Lung (tissue), 12 donors: Measurements from ENCODE around the gene GPR15LG. TPM values are rescaled to one million over a fixed set of nuclear protein-coding genes. Genes with fewer than 3 reads are reported as not detected.

ENCODE experiments used
- ATAC-seq: fragments of 200-7000 bp; cut with Tn5 transposase; one replicate; pipeline ENCODE4 v1.9.1; 2020; ENCODE audit warnings: moderate number of reproducible peaks; ENCODE audit not compliant: insufficient read depth, low FRiP score
- DNase-seq, 3 donors: peaks; one replicate each; pipeline ENCODE4 v3.0.0-alpha.2; 2013 to 2017
- H3K27ac ChIP-seq, 2 donors: one replicate each; pipeline ENCODE4 v1.5.1; 2013; ENCODE audit warnings: mild to moderate bottlenecking in 2 of 2, moderate library complexity in 2 of 2, control low read depth in 1 of 2, inconsistent platforms in 1 of 2, low read depth in 1 of 2, low read length in 1 of 2
- H3K27me3 ChIP-seq, 3 donors: one replicate each; pipeline ENCODE4 v1.5.1; 2013; ENCODE audit warnings: low read length in 2 of 3; ENCODE audit not compliant: control insufficient read depth in 3 of 3, insufficient read depth in 3 of 3
- H3K36me3 ChIP-seq, 4 donors: one replicate each; pipeline ENCODE4 v1.5.1; 2013; ENCODE audit warnings: low read length in 4 of 4, mild to moderate bottlenecking in 1 of 4, moderate library complexity in 1 of 4; ENCODE audit not compliant: control insufficient read depth in 4 of 4, insufficient read depth in 4 of 4
- H3K4me1 ChIP-seq, 5 donors: one replicate each; pipeline ENCODE4 v1.5.1; 2013; ENCODE audit warnings: low read length in 5 of 5, mild to moderate bottlenecking in 2 of 5, moderate library complexity in 1 of 5; ENCODE audit not compliant: control insufficient read depth in 5 of 5, insufficient read depth in 5 of 5
- H3K4me3 ChIP-seq: one replicate; pipeline ENCODE4 v1.5.1; 2013; ENCODE audit warnings: mild to moderate bottlenecking, control low read depth, moderate library complexity
- H3K9ac ChIP-seq, 2 donors: one replicate each; pipeline ENCODE4 v1.5.1; 2013; ENCODE audit warnings: low read length in 2 of 2, control low read depth in 1 of 2; ENCODE audit not compliant: insufficient read depth in 1 of 2
- H3K9me3 ChIP-seq, 4 donors: one replicate each; pipeline ENCODE4 v1.5.1; 2013; ENCODE audit warnings: low read length in 3 of 4, mild to moderate bottlenecking in 1 of 4, moderate library complexity in 1 of 4; ENCODE audit not compliant: control insufficient read depth in 4 of 4, insufficient read depth in 3 of 4
- WGBS, 2 donors: extraction: QIAGEN DNeasy Blood & Tissue Kit; methylation state at CpG; one replicate each; pipeline ENCODE4 v1.1.7; 2013; 5-methylcytosine and 5-hydroxymethylcytosine counted together
- polyA plus RNA-seq, 2 donors: library from polyadenylated mRNA; stranded (reverse); fragments of 200-250 nt; gene quantifications; one replicate each; pipeline ENCODE4 v1.2.1, GENCODE V29; 2013
- total RNA-seq, 2 donors: library from RNA; depleted of rRNA in 1 of 2; stranded (reverse); fragments of >200 nt in 1 of 2; gene quantifications; one replicate each; pipeline ENCODE4 v1.2.1, GENCODE V29; 2014 to 2021
- TF ChIP-seq, protein P1 (sequence below): IDR thresholded peaks from 2 replicates; pipeline ENCODE4 v1.5.1; 2012; ENCODE audit warnings: mild to moderate bottlenecking; ENCODE audit errors: control extremely low read depth, extremely low read depth
- donor health status: control.
- donor health status: control.
- donor health status: Bipolar disorder and iron deficiency.
- donor health status: healthy.
- donor health status: DM: yes; HTN: yes; CAD: no.

The GPR15LG gene
- total and polyA plus RNA-seq, 4 donors, result 0.47 TPM; not detected in 3

DNA sequence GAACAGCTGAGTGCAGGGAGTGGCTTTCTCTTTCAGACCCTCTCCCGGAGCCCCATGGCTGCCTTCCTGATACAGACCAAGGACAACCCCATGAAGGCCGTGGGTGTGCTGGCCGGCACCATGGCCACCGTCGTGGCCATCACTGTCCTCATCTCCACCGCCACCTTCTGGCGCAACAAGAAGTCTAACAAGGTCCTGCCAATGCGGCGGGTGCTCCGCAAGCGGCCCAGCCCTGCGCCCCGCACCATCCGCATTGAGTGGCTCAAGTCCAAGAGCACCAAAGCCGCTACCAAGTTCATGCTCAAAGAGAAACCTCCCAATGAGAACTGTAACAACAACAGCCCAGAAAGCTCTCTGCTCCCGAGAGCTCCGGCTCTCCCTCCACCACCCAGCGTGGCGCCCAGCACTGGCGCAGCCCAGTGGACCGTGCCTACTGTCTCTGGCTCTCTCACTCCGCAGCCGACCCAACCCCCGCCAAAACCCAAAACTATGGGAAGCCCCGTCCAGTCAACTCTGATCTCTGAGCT, 40.5 kb downstream of the GPR15LG start:
- H3K36me3 ChIP-seq, result no peaks in the 10 kb centered on the region
- no peaks in the 10 kb centered on the region for H3K9me3 ChIP-seq
- 69 to 74% methylated on average over 25 of the region's 25 CpGs for WGBS, 2 donors
- H3K4me3 ChIP-seq, result no peak overlapping the region
- no peak overlapping the region for H3K27ac ChIP-seq
- ATAC-seq (peak; percentile 9), DNase-seq (no peak)
- H3K9ac ChIP-seq, result no peak overlapping the region
- H3K4me1 ChIP-seq, result no peaks in the 10 kb centered on the region
- TF ChIP-seq, protein P1, sequence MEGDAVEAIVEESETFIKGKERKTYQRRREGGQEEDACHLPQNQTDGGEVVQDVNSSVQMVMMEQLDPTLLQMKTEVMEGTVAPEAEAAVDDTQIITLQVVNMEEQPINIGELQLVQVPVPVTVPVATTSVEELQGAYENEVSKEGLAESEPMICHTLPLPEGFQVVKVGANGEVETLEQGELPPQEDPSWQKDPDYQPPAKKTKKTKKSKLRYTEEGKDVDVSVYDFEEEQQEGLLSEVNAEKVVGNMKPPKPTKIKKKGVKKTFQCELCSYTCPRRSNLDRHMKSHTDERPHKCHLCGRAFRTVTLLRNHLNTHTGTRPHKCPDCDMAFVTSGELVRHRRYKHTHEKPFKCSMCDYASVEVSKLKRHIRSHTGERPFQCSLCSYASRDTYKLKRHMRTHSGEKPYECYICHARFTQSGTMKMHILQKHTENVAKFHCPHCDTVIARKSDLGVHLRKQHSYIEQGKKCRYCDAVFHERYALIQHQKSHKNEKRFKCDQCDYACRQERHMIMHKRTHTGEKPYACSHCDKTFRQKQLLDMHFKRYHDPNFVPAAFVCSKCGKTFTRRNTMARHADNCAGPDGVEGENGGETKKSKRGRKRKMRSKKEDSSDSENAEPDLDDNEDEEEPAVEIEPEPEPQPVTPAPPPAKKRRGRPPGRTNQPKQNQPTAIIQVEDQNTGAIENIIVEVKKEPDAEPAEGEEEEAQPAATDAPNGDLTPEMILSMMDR, result no peak
- H3K27me3 ChIP-seq, result no peaks in the 10 kb centered on the region

DNA sequence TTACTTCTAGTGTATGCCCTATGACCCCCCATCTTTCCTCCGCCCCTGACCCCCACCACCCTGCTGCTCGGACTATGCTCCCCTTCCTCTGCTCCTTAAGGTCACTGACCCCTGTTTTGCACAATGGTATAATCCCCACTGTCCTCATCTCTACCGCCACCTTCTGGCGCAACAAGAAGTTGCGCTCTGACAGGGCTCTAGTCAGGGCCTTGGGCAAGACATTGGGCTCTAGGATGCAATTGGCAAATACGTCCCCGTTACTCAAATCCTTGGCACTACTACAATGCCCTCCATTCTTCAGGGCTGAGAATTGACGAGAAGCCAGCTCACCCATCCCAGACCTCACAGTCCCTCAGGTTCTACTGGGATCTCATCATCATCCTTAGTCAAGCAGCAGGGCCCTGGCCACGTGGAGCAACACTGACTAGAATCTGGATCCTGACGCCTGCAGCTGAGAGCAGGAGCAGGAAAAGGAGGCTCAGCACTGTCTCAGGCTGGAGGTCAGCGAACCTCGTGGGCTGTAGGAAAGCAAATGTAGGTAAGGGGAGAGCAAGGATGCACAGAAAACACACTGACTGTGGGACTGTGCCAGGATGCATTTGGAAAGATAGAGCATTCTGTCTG, 41.1 kb downstream of the GPR15LG start:
- H3K27ac ChIP-seq, result no peak overlapping the region
- no peak for DNase-seq

DNA sequence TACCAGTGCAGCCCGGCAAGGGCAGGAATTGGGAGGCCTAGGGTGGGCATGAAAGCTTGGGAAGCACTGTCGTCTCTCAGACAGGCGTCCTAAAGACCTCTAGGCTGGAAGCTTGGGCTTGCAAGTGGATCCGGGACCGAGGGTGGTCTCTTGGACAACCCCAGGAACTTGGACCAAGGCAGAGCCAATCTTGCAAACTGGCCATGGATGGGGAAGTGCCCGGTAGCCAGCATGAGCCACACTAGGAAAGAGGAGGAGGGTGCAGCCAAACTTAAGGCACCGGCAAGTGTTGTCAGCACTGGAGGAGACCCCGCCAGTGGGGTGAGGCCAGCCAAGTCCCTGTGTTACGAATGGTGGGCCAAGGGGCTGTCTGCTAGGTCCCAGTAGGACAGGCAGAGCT, 43.2 kb downstream of the GPR15LG start:
- DNase-seq (no peak), ATAC-seq (no peak)
- Histone ChIP-seq H3K4me1 (no peaks in the 10 kb centered on the region), H3K4me3 (no peak overlapping the region), H3K9me3 (peaks cover 0 to 3% (median 0%) of the 10 kb centered on the region in 4 donors), H3K27ac (no peak overlapping the region), H3K36me3 (no peaks in the 10 kb centered on the region), H3K27me3 (no peaks in the 10 kb centered on the region), H3K9ac (no peak overlapping the region)
- WGBS, 2 donors, result 89 to 94% methylated on average over 9 of the region's 9 CpGs
- TF ChIP-seq, protein P1, result no peak

More for the DNA sequence above, 41.1 kb downstream of the GPR15LG start:
- TF ChIP-seq, protein P1, result no peak
- no peak overlapping the region for H3K9ac ChIP-seq
- WGBS, 2 donors, result 54 to 55% methylated on average over 12 of the region's 12 CpGs
- H3K4me3 ChIP-seq, result no peak overlapping the region
- no peaks in the 10 kb centered on the region for H3K4me1 ChIP-seq
- no peaks in the 10 kb centered on the region for H3K27me3 ChIP-seq
- ATAC-seq, result no peak
- H3K36me3 ChIP-seq, result no peaks in the 10 kb centered on the region
- H3K9me3 ChIP-seq, result peaks cover 0 to 3% (median 0%) of the 10 kb centered on the region in 4 donors
